ENCODE data around the gene ZNF440.
"Not testable (repeated sequence)": the region's sequence is repeated elsewhere in the genome, so short reads cannot be mapped to it uniquely, and the experiment has no call there.

The ZNF440 gene

DNA sequence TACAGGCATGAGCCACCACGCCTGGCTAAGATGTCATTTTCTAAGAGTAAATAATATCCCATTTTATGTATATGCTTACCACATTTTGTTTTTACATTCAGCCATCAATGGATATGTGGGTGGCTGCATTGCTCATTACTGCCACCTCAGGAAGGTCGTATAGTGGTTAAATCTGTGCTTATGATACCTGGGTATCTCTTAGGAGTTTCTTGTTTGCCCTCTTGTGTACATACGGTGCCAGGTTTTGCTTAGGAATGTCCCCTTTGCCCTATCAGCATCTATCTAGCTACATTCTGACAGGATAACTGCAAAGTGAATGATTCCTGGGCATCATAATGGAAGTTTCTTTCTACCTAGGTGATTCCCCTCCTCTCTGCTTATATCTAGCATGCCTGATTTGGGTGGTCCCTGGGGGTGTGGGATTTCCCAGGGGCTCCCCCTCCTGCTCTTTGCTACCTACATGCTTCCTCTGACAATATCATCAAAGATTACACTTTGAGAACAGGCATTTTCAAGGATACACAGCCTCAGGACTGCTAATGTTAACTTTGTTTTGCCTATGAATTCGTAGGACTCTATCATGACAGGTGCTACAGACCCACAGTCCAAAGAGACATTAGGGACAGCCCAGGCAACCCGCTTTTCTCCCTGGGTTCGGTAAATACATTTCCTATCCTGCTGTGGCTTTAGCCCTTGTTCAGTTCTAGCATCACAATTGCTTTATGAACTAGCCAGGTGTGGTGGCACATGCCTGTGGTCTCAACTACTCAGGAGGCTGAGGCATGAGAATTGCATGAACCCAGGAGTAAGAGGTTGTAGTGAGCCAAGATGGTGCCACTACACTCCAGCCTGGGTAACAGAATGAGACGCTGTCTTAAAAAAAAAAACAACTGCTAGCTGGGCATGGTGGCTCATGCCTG is 15.1 kb downstream of the ZNF440 start:
- TF ChIP-seq CTCF (IDR thresholded peaks at IDR 0.05; ENCODE audit: low read depth, low read length, poor library complexity, severe bottlenecking), result peak; percentile 13
- not testable (repeated sequence) for H4K20me1 ChIP-seq (ENCODE audit: control insufficient read depth, insufficient read depth, low read depth, low read length); H3K4me2 ChIP-seq (ENCODE audit: low read length); H3K27me3 ChIP-seq (ENCODE audit: control insufficient read depth, low read length); H3K4me3 ChIP-seq (ENCODE audit: low read length); H3K9me2 ChIP-seq (replicated peaks; ENCODE audit: control insufficient read depth, low read length); H3F3A ChIP-seq (ENCODE audit: control insufficient read depth, insufficient read depth); H3K27ac ChIP-seq (ENCODE audit: low read depth, low read length); H3K4me1 ChIP-seq (ENCODE audit: control insufficient read depth, low read length); H3K79me2 ChIP-seq (ENCODE audit: control insufficient read depth, low read length)
- peaks cover 28% of the 10 kb centered on the region for H3K36me3 ChIP-seq (ENCODE audit: control insufficient read depth, low read length)
- peaks cover 19% of the 10 kb centered on the region for H3K9me3 ChIP-seq (ENCODE audit: control insufficient read depth, insufficient read depth, low read length)

DNA sequence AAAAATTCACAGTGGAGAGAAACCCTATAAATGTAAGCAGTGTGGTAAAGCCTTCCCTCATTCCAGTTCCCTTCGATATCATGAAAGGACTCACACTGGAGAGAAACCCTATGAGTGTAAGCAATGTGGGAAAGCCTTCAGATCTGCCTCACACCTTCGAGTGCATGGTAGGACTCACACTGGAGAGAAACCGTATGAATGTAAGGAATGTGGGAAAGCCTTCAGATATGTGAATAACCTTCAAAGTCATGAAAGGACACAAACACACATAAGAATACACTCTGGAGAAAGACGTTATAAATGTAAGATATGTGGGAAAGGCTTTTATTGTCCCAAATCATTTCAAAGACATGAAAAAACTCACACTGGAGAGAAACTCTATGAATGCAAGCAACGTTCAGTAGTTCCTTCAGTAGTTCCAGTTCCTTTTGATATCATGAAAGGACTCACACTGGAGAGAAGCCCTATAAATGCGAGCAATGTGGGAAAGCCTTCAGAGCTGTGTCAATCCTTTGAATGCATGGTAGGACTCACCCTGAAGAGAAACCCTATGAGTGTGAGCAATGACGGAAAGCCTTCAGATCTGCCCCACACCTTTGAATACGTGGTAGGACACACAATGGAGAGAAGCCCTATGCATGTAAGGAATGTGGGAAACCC is 18.3 kb downstream of the ZNF440 start:
- H3F3A ChIP-seq (ENCODE audit: control insufficient read depth, insufficient read depth), result no peaks in the 10 kb centered on the region
- H3K4me3 ChIP-seq (ENCODE audit: low read length), result no peak overlapping the region
- H4K20me1 ChIP-seq (ENCODE audit: control insufficient read depth, insufficient read depth, low read depth, low read length), result no peaks in the 10 kb centered on the region
- H3K4me2 ChIP-seq (ENCODE audit: low read length), result no peak overlapping the region
- no peaks in the 10 kb centered on the region for H3K79me2 ChIP-seq (ENCODE audit: control insufficient read depth, low read length)
- no peaks in the 10 kb centered on the region for H3K27me3 ChIP-seq (ENCODE audit: control insufficient read depth, low read length)
- H3K9me2 ChIP-seq (replicated peaks; ENCODE audit: control insufficient read depth, low read length), result no peaks in the 10 kb centered on the region
- H3K27ac ChIP-seq (ENCODE audit: low read depth, low read length), result no peak overlapping the region
- no peaks in the 10 kb centered on the region for H3K4me1 ChIP-seq (ENCODE audit: control insufficient read depth, low read length)
- peaks cover 30% of the 10 kb centered on the region for H3K36me3 ChIP-seq (ENCODE audit: control insufficient read depth, low read length)
- peaks cover 19% of the 10 kb centered on the region for H3K9me3 ChIP-seq (ENCODE audit: control insufficient read depth, insufficient read depth, low read length)
- TF ChIP-seq CTCF (IDR thresholded peaks at IDR 0.05; ENCODE audit: low read depth, low read length, poor library complexity, severe bottlenecking) (no peak), EZH2phosphoT487 (IDR thresholded peaks at IDR 0.05; ENCODE audit: borderline replicate concordance, low read length) (no peak)

DNA sequence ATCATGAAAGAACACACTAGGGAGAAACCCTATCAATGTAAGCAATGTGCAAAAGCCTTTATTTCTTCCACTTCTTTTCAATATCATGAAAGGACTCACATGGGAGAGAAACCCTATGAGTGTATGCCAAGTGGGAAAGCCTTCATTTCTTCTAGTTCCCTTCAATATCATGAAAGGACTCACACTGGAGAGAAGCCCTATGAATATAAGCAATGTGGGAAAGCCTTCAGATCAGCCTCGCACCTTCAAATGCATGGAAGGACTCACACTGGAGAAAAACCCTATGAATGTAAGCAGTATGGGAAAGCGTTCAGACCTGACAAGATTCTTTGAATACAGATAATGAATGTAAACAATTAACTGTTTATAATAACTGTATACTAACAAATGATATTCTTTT is 19.5 kb downstream of the ZNF440 start:
- Histone ChIP-seq H3K4me2 (ENCODE audit: low read length) (no peak overlapping the region), H3K9me2 (replicated peaks; ENCODE audit: control insufficient read depth, low read length) (no peaks in the 10 kb centered on the region), H3K27me3 (ENCODE audit: control insufficient read depth, low read length) (no peaks in the 10 kb centered on the region), H3K79me2 (ENCODE audit: control insufficient read depth, low read length) (no peaks in the 10 kb centered on the region), H3K9me3 (ENCODE audit: control insufficient read depth, insufficient read depth, low read length) (peaks cover 19% of the 10 kb centered on the region), H4K20me1 (ENCODE audit: control insufficient read depth, insufficient read depth, low read depth, low read length) (no peaks in the 10 kb centered on the region), H3K4me3 (ENCODE audit: low read length) (no peak overlapping the region), H3K4me1 (ENCODE audit: control insufficient read depth, low read length) (no peaks in the 10 kb centered on the region), H3K36me3 (ENCODE audit: control insufficient read depth, low read length) (peaks cover 30% of the 10 kb centered on the region), H3K27ac (ENCODE audit: low read depth, low read length) (no peak overlapping the region), H3F3A (ENCODE audit: control insufficient read depth, insufficient read depth) (no peaks in the 10 kb centered on the region)
- TF ChIP-seq CTCF (IDR thresholded peaks at IDR 0.05; ENCODE audit: low read depth, low read length, poor library complexity, severe bottlenecking) (no peak), EZH2phosphoT487 (IDR thresholded peaks at IDR 0.05; ENCODE audit: borderline replicate concordance, low read length) (no peak)

- H4K20me1 ChIP-seq (ENCODE audit: control insufficient read depth, insufficient read depth, low read depth, low read length); H3K9me2 ChIP-seq (replicated peaks; ENCODE audit: control insufficient read depth, low read length); H3F3A ChIP-seq (ENCODE audit: control insufficient read depth, insufficient read depth); H3K4me1 ChIP-seq (ENCODE audit: control insufficient read depth, low read length); H3K27me3 ChIP-seq (ENCODE audit: control insufficient read depth, low read length); H3K4me3 ChIP-seq (ENCODE audit: low read length); H3K27ac ChIP-seq (ENCODE audit: low read depth, low read length); H3K4me2 ChIP-seq (ENCODE audit: low read length); H3K79me2 ChIP-seq (ENCODE audit: control insufficient read depth, low read length): not testable (repeated sequence)
- Histone ChIP-seq H3K9me3 (ENCODE audit: control insufficient read depth, insufficient read depth, low read length) (peaks cover 19% of the 10 kb centered on the region), H3K36me3 (ENCODE audit: control insufficient read depth, low read length) (peaks cover 30% of the 10 kb centered on the region)
Observed at GRCh38 chr19:11835626-11836066, 21.6 kb downstream of the ZNF440 start.
